Measurements from ENCODE around the gene MAPRE2.
"Not testable (repeated sequence)": the region's sequence is repeated elsewhere in the genome, so short reads cannot be mapped to it uniquely, and the experiment has no call there.

The MAPRE2 gene

GRCh38 chr18:35091841-35092240 is 50.6 kb downstream of the MAPRE2 start:
- no peak for DNase-seq (ENCODE audit: low read depth)

- DNase-seq (ENCODE audit: low read depth) = no peak
These were observed 54.9 kb downstream of the MAPRE2 start for GRCh38 chr18:35095983-35096676.

GRCh38 chr18:35096677-35097011 is 55.4 kb downstream of the MAPRE2 start:
- DNase-seq (ENCODE audit: low read depth) = no peak

- DNase-seq (ENCODE audit: low read depth) = no peak
These were observed 56.0 kb downstream of the MAPRE2 start for GRCh38 chr18:35097195-35097594.

GRCh38 chr18:35097763-35098162 is 56.5 kb downstream of the MAPRE2 start:
- no peak for DNase-seq (ENCODE audit: low read depth)

GRCh38 chr18:35099911-35100310 is 58.7 kb downstream of the MAPRE2 start:
- no peak for DNase-seq (ENCODE audit: low read depth)

GRCh38 chr18:35104391-35105051 is 63.3 kb downstream of the MAPRE2 start:
- DNase-seq (ENCODE audit: low read depth) = no peak

GRCh38 chr18:35106013-35106844 is 65.0 kb downstream of the MAPRE2 start:
- DNase-seq (ENCODE audit: low read depth) = no peak

- DNase-seq (ENCODE audit: low read depth) = no peak
These were observed 65.6 kb downstream of the MAPRE2 start for GRCh38 chr18:35106845-35107148.

- no peak for DNase-seq (ENCODE audit: low read depth)
These were observed 66.0 kb downstream of the MAPRE2 start for GRCh38 chr18:35107216-35107615.

- DNase-seq (ENCODE audit: low read depth) = not testable (repeated sequence)
These were observed 66.9 kb downstream of the MAPRE2 start for GRCh38 chr18:35108088-35108487.

GRCh38 chr18:35110059-35110458 is 68.8 kb downstream of the MAPRE2 start:
- no peak for DNase-seq (ENCODE audit: low read depth)

- DNase-seq (ENCODE audit: low read depth) = no peak
These were observed 69.6 kb downstream of the MAPRE2 start for GRCh38 chr18:35110554-35111485.

- DNase-seq (ENCODE audit: low read depth) = no peak
These were observed 71.5 kb downstream of the MAPRE2 start for GRCh38 chr18:35112696-35113095.

GRCh38 chr18:35114305-35114704 is 73.1 kb downstream of the MAPRE2 start:
- no peak for DNase-seq (ENCODE audit: low read depth)

- no peak for DNase-seq (ENCODE audit: low read depth)
These were observed 75.6 kb downstream of the MAPRE2 start for GRCh38 chr18:35116784-35117318.

GRCh38 chr18:35117372-35117771 is 76.2 kb downstream of the MAPRE2 start:
- no peak for DNase-seq (ENCODE audit: low read depth)

GRCh38 chr18:35117951-35118411 is 76.8 kb downstream of the MAPRE2 start:
- no peak for DNase-seq (ENCODE audit: low read depth)

- no peak for DNase-seq (ENCODE audit: low read depth)
These were observed 77.4 kb downstream of the MAPRE2 start for GRCh38 chr18:35118641-35119040.

GRCh38 chr18:35121038-35121437 is 79.8 kb downstream of the MAPRE2 start:
- DNase-seq (ENCODE audit: low read depth) = no peak

GRCh38 chr18:35121531-35121930 is 80.3 kb downstream of the MAPRE2 start:
- no peak for DNase-seq (ENCODE audit: low read depth)

Measured in HS-27A (cell line).